AG04449 (cell line): Measurements from ENCODE around the gene SAP130.

Experiments
- CTCF ChIA-PET: fragments of 350-600 bp; formaldehyde crosslinking; extraction: SDS; loops from one replicate; lab custom pipeline; 2021; ENCODE audit warnings: antibody characterized with exemption; lab: Yijun Ruan, JAX
- POLR2A ChIA-PET: fragments of 400-600, 350-600 bp; formaldehyde crosslinking; extraction: SDS; loops from one replicate; lab custom pipeline; 2020; ENCODE audit warnings: antibody characterized with exemption, inconsistent platforms; lab: Yijun Ruan, JAX
- DNase-seq: peaks from one replicate; pipeline ENCODE4 v3.0.0-alpha.2; 2010; ENCODE audit warnings: low read depth, low spot score
- H3K4me3 ChIP-seq: 2 replicates; pipeline ENCODE4 v1.5.1; 2011; ENCODE audit warnings: low read depth, mild to moderate bottlenecking, control low read depth, low read length
- TF ChIP-seq, protein P1 (sequence below): IDR thresholded peaks from one replicate; pipeline ENCODE4 v1.5.1; 2011; ENCODE audit warnings: mild to moderate bottlenecking, moderate library complexity, low read length, control low read depth, inconsistent platforms; ENCODE audit not compliant: insufficient read depth; ENCODE audit errors: missing control alignments

The SAP130 gene

DNA sequence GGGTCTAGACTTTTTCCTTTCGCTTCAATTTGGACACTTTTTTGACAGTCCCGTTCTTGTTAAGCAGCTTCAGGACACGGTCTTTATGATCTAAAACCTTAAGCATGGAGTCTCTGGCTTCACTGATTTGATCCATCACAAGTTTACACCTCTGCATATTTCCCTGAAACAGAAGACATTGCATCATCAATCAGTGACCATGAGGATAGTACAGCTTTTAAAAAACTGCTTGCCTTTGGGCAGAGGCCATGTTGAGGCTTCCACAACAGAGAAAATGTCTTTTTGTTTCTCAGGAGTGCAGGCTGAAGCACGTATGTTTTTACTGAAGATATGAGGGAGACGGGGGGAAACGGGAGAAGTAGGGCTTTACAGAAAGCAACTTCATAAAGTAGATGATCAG lies 85.9 kb downstream of the SAP130 start:
- TF ChIP-seq, protein P1, sequence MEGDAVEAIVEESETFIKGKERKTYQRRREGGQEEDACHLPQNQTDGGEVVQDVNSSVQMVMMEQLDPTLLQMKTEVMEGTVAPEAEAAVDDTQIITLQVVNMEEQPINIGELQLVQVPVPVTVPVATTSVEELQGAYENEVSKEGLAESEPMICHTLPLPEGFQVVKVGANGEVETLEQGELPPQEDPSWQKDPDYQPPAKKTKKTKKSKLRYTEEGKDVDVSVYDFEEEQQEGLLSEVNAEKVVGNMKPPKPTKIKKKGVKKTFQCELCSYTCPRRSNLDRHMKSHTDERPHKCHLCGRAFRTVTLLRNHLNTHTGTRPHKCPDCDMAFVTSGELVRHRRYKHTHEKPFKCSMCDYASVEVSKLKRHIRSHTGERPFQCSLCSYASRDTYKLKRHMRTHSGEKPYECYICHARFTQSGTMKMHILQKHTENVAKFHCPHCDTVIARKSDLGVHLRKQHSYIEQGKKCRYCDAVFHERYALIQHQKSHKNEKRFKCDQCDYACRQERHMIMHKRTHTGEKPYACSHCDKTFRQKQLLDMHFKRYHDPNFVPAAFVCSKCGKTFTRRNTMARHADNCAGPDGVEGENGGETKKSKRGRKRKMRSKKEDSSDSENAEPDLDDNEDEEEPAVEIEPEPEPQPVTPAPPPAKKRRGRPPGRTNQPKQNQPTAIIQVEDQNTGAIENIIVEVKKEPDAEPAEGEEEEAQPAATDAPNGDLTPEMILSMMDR: no peak
- no peak for DNase-seq
- CTCF ChIA-PET: no interaction called here
- POLR2A ChIA-PET: no interaction called here
- no peak overlapping the region for H3K4me3 ChIP-seq

DNA sequence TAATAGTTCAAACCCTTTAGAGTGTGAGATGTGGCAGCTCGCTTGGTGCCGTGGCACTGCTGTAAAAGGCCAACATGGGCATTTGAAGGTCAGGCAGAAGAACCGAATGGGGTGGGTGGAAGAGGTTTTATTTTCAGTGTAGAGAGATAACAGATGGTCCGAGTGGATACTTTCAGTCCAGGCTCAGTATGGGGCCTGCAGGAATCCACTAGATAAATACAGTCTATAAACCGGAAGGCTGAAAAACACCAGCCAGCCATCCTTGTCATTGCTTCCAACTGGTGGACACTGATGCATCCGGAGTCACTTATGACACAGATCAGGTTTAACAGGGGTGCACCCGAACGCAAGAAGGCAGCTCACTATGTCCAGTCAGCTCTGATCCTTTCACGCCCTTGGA lies 86.4 kb downstream of the SAP130 start:
- POLR2A ChIA-PET: no interaction called here
- no peak for DNase-seq
- CTCF ChIA-PET: no interaction called here
- TF ChIP-seq, protein P1: no peak
- H3K4me3 ChIP-seq: no peak overlapping the region

DNA sequence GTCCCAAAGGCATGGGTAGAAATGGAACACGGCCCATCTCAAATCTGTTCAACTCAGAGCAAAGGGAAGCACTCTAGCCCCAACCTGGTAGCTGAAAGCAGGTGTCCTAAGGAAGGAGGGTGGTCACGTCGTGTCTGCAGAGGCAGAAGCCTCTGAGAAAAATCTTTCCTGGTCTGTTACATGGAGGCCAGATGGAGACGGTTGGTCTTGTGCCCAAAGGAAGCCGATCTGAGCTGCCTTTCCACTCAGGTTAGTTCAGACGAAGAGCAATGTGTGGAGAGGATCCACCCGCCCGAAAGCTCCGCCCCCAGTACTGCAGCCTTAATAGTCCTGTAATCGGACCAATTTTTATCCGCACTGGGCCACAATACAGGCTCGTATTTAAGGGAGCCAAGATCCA lies 87.2 kb downstream of the SAP130 start:
- TF ChIP-seq, protein P1: no peak
- ChIA-PET POLR2A (no interaction called here), CTCF (no interaction called here)
- DNase-seq: no peak
- H3K4me3 ChIP-seq: no peak overlapping the region

DNA sequence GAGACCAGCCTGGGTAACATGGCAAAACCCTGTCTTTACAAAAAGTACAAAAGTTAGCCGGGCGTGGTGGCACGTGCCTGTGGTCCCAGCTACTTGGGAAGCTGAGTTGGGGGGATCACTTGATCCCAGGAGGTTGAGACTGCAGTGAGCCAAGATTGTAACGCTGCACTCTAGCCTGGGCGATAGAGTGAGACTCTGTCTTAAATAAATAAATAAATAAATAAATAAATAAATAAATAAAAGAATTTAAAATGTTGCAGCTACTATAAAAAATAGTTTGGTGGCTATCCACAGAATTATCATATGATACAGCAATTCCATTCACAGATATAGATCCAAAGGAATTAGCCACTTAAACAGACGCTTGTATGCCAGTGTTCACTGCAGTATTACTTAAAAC lies 92.5 kb downstream of the SAP130 start:
- H3K4me3 ChIP-seq: no peak overlapping the region
- TF ChIP-seq, protein P1: no peak
- no peak for DNase-seq
- ChIA-PET POLR2A (no interaction called here), CTCF (no interaction called here)

DNA sequence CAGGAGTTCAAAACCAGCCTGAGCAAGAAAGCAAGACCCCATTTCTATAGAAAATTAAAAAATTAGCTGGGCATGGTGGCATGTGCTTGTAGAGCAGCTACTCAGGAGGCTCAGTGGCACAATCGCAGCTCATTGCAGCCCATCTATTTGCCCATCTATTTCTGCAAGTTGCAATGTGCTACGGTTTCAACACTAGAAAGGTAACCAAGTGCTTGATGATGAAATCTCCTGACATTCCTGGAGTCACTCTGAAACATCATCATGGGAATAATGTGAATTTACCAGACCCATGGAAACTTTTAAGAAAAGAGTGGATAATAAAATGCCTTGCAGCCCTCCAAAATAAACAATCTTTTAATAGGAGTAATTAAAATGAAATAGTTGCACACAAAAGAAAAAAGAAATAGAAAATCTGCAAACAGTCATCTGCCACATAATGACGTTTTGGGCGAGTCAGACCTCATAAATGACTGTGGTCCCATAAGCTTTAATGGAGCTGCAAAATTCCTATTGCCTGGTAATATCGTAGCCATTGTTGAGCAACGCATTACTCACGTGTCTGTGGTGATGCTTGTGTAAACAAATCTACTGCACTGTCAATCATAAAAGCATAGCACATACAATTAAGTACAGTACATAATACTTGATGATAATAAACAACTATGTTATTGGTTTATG lies 95.5 kb downstream of the SAP130 start:
- ChIA-PET POLR2A (no interaction called here), CTCF (no interaction called here)
- DNase-seq: peak; percentile 9
- TF ChIP-seq, protein P1: no peak
- no peak overlapping the region for H3K4me3 ChIP-seq

DNA sequence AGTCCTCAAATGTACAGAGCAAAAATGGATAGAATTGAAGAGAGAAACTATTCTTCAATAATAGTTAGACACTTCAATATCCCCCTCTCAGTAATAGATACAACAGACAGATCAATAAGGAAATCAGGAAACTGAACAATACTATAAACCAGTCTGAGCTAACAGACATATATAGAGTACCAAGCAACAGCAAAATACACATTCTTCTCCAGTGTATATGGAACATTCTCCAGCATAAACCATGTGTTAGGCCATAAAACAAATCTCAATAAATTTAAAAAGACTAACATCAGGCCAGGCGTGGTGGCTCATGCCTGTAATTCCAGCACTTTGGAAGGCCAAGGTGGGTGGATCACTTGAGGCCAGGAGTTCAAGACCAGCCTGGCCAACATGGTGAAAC lies 98.4 kb downstream of the SAP130 start:
- TF ChIP-seq, protein P1: no peak
- POLR2A ChIA-PET: no interaction called here
- no peak for DNase-seq
- H3K4me3 ChIP-seq: no peak overlapping the region
- CTCF ChIA-PET: no interaction called here
